ENCODE data around the gene DTWD2.

Gene DTWD2

GRCh38 chr5:118789366-118789765, 199.0 kb downstream of the DTWD2 start:
- in situ Hi-C loops (cut with MboI; ENCODE audit: low sequenced_read_pairs), result no loop called here

GRCh38 chr5:118788351-118788750, 200.0 kb downstream of the DTWD2 start:
- in situ Hi-C loops (cut with MboI; ENCODE audit: low sequenced_read_pairs), result no loop called here

All from hTERT RPE-1 (cell line).